Nephron progenitor cell (in vitro differentiated cells): ENCODE measurements around the gene TMEM150C.

ENCODE experiments used
- DNase-seq: peaks from one replicate; pipeline ENCODE4 v3.0.0; 2021
- H3K27ac Mint-ChIP-seq: 2 replicates; pipeline ENCODE4 v1.8.0; 2021; ENCODE audit warnings: mild to moderate bottlenecking, moderate library complexity, mixed read lengths
- H3K27me3 Mint-ChIP-seq: 2 replicates; pipeline ENCODE4 v1.8.0; 2021; ENCODE audit warnings: mild to moderate bottlenecking, low read depth, mixed read lengths; ENCODE audit not compliant: poor library complexity
- H3K36me3 Mint-ChIP-seq: 2 replicates; pipeline ENCODE4 v1.8.0; 2021; ENCODE audit warnings: low read depth, mixed read lengths
- H3K4me1 Mint-ChIP-seq: 2 replicates; pipeline ENCODE4 v1.8.0; 2021; ENCODE audit warnings: mixed read lengths
- H3K4me3 Mint-ChIP-seq: 2 replicates; pipeline ENCODE4 v1.8.0; 2021; ENCODE audit warnings: mild to moderate bottlenecking, moderate library complexity, mixed read lengths
- H3K9me3 Mint-ChIP-seq: 2 replicates; pipeline ENCODE4 v1.8.0; 2021; ENCODE audit warnings: mild to moderate bottlenecking, moderate library complexity, mixed read lengths
- TF ChIP-seq, protein P1 (sequence below): fragments of 200-600 bp; sonication (generic); IDR thresholded peaks from 2 replicates; pipeline ENCODE4 v1.5.0; 2021; ENCODE audit warnings: antibody characterized with exemption

Gene TMEM150C

DNA sequence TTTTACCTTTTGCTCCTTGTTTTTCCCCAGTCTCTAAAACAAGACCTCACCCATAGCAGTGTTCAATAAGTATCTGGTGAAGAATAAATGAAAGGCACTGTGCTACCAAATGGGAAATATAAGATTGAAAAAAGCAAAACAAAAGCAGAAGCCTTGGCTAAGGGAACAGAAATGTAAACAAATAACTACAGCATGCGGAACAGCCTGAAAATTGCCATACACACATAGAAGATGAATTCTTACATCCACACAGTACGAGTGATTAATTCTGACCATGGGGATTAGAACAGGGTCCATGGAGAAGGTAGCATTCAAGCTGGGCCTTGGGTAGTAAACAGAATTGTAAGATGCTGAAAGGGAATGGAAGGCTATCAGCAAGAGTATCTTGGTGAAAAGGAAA is 40.5 kb downstream of the TMEM150C start:
- Mint-ChIP-seq H3K4me1 (peaks cover 9% of the 10 kb centered on the region), H3K4me3 (no peak overlapping the region), H3K27ac (no peak overlapping the region), H3K36me3 (no peaks in the 10 kb centered on the region), H3K27me3 (peaks cover 4% of the 10 kb centered on the region), H3K9me3 (no peaks in the 10 kb centered on the region)
- DNase-seq, result no peak
- TF ChIP-seq, protein P1, sequence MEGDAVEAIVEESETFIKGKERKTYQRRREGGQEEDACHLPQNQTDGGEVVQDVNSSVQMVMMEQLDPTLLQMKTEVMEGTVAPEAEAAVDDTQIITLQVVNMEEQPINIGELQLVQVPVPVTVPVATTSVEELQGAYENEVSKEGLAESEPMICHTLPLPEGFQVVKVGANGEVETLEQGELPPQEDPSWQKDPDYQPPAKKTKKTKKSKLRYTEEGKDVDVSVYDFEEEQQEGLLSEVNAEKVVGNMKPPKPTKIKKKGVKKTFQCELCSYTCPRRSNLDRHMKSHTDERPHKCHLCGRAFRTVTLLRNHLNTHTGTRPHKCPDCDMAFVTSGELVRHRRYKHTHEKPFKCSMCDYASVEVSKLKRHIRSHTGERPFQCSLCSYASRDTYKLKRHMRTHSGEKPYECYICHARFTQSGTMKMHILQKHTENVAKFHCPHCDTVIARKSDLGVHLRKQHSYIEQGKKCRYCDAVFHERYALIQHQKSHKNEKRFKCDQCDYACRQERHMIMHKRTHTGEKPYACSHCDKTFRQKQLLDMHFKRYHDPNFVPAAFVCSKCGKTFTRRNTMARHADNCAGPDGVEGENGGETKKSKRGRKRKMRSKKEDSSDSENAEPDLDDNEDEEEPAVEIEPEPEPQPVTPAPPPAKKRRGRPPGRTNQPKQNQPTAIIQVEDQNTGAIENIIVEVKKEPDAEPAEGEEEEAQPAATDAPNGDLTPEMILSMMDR, result no peak

DNA sequence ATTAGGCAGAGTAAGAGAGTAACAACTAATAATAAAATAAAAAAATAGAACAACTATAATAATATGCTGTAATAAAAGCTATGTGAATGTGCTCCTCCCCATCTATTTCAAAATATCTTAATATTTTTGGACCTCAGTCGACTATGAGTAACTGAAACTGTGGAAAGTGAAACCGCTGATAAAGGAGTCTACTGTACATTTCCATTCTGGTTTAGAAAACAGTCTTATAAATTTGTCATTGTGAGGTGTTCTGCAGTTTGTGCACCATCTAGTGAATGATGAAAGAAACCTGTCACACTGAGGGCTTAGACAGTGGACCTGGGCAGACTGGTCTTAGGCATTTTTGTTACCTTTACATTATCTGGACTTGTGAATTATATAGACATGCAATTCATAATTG is 42.0 kb downstream of the TMEM150C start:
- H3K9me3 Mint-ChIP-seq, result no peaks in the 10 kb centered on the region
- DNase-seq, result no peak
- TF ChIP-seq, protein P1, result no peak
- peaks cover 13% of the 10 kb centered on the region for H3K4me1 Mint-ChIP-seq
- H3K4me3 Mint-ChIP-seq, result no peak overlapping the region
- no peak overlapping the region for H3K27ac Mint-ChIP-seq
- H3K36me3 Mint-ChIP-seq, result no peaks in the 10 kb centered on the region
- peaks cover 4% of the 10 kb centered on the region for H3K27me3 Mint-ChIP-seq

DNA sequence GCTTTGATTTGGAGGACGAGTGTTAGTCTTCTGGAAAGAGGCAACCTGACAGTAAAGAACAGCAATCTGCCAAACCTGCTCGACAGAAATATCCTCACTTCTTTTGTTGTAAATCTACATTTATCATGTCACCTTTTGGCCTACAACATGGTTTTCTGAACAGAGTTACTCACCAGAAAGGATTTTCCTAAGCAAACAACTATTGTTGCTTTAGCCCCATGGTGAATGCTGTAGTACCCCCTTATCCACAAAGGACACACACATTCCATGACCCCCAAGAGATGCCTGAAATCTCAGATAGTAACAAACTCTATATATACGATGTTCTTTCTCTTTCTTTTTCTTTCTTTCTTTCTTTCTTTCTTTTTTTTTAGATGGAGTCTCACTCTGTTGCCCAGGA is 42.7 kb downstream of the TMEM150C start:
- no peak for DNase-seq
- peaks cover 7% of the 10 kb centered on the region for H3K27me3 Mint-ChIP-seq
- H3K27ac Mint-ChIP-seq, result no peak overlapping the region
- H3K4me3 Mint-ChIP-seq, result no peak overlapping the region
- TF ChIP-seq, protein P1, result no peak
- no peaks in the 10 kb centered on the region for H3K9me3 Mint-ChIP-seq
- peaks cover 13% of the 10 kb centered on the region for H3K4me1 Mint-ChIP-seq
- no peaks in the 10 kb centered on the region for H3K36me3 Mint-ChIP-seq

DNA sequence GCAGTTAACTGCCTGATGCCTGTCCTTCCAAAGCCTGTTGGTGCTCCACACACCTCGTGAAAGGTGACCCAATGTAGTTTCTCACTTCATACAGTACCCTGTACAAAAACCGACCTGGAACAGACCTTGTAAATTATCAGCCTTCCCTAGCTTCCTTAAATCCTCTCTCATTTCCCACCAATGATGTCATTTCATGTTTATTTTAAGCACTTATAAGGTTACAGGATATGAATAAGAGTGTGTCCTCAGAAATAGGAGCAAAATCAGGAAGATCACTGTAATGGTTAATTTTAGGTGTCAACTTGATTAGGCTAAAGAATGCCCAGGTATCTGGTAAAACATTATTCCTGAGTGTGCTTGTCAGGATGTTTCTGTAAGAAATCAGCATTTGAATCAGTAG is 44.7 kb downstream of the TMEM150C start:
- Mint-ChIP-seq H3K9me3 (no peaks in the 10 kb centered on the region), H3K27me3 (peaks cover 9% of the 10 kb centered on the region), H3K27ac (peak overlapping the region; percentile 55), H3K4me3 (no peak overlapping the region), H3K4me1 (peaks cover 5% of the 10 kb centered on the region), H3K36me3 (peaks cover 4% of the 10 kb centered on the region)
- TF ChIP-seq, protein P1, result no peak
- DNase-seq, result no peak

DNA sequence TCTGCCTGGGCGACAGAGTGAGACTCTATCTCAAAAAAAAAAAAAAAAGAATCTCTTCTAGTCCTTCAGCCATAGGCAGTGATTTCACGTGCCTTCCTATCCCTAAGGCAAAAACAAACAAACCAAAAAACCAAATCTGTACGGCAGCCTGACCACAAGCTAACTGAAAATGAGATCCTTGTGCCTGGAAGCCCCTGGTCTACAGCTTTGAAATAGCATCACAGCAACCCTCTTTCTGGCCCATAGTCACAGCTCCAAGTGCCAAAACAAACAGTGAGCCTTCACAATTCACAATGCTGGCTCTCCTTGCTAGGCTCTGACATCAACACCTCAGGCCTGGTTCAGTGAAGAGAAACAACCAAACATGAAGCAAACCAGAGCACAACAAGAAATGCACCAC is 46.1 kb downstream of the TMEM150C start:
- H3K27ac Mint-ChIP-seq, result peak overlapping the region; percentile 15
- no peak for DNase-seq
- peaks cover 5% of the 10 kb centered on the region for H3K4me1 Mint-ChIP-seq
- no peak overlapping the region for H3K4me3 Mint-ChIP-seq
- peaks cover 4% of the 10 kb centered on the region for H3K36me3 Mint-ChIP-seq
- peaks cover 9% of the 10 kb centered on the region for H3K27me3 Mint-ChIP-seq
- no peaks in the 10 kb centered on the region for H3K9me3 Mint-ChIP-seq
- TF ChIP-seq, protein P1, result no peak

DNA sequence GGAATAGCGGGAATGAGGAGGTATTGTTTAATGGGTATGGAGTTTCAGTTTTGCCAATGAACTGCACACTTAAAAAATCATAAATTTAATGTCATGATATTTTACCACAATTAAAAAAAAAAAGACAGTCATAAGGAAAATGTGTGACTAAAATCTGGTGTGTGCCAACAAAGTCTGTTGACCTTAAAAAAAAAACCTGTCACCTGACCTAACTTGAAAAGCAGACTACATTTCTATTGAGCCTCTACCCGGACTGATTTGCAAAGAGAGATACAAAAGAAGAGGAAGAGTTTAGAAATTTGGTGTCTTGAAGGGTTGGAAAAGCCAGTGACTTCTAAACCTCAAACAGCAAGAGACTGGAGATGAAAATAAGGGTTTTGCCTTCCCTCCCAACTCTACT is 48.4 kb downstream of the TMEM150C start:
- Mint-ChIP-seq H3K27ac (peak overlapping the region; percentile 82), H3K9me3 (no peaks in the 10 kb centered on the region), H3K27me3 (peaks cover 9% of the 10 kb centered on the region), H3K36me3 (peaks cover 4% of the 10 kb centered on the region), H3K4me3 (no peak overlapping the region), H3K4me1 (peaks cover 5% of the 10 kb centered on the region)
- DNase-seq, result no peak
- TF ChIP-seq, protein P1, result no peak
